HepG2 (cell line): ENCODE data around the gene NAT14. TPM values are rescaled to one million over a fixed set of nuclear protein-coding genes. Genes with fewer than 3 reads are reported as not detected.
A peak's percentile ranks its signal among the peaks of the same experiment; 100 is the strongest.

Source experiments
- CBX5 ChIP-seq: sonication (generic); formaldehyde crosslinking; IDR thresholded peaks from 2 replicates; pipeline ENCODE4 v1.4.0; 2020; ENCODE audit warnings: missing genetic modification reagents, borderline replicate concordance
- CTCF ChIP-seq: sonication (generic); formaldehyde crosslinking; IDR thresholded peaks from 2 replicates; pipeline ENCODE4 v1.5.0; 2020; ENCODE audit warnings: mild to moderate bottlenecking, missing genetic modification reagents, moderate library complexity
- FOSL2 ChIP-seq: sonication (generic); formaldehyde crosslinking; IDR thresholded peaks from 2 replicates; pipeline ENCODE4 v1.4.0; 2020; ENCODE audit warnings: missing genetic modification reagents
- GTF2F1 ChIP-seq: fragments of 150-350 bp; IDR thresholded peaks from 2 replicates; pipeline ENCODE4 v1.6.1; 2014; ENCODE audit warnings: low read length
- KLF16 ChIP-seq, 2 experiments: sonication (generic) in 1 of 2; formaldehyde crosslinking in 1 of 2; IDR thresholded peaks; 2 replicates each; pipeline versions ENCODE4 v1.6.1 to v1.8.0; 2016 to 2023; ENCODE audit warnings: missing genetic modification reagents in 2 of 2, missing compliant biosample characterization in 1 of 2
- MIXL1 ChIP-seq: IDR thresholded peaks from 2 replicates; pipeline ENCODE4 v1.6.1; 2016
- MLX ChIP-seq: IDR thresholded peaks from 2 replicates; pipeline ENCODE4 v1.6.1; 2016
- NR2C2 ChIP-seq: sonication (generic); formaldehyde crosslinking; IDR thresholded peaks from 2 replicates; pipeline ENCODE4 v1.4.0; 2020; ENCODE audit warnings: missing genetic modification reagents, mild to moderate bottlenecking, moderate library complexity, borderline replicate concordance
- RAD51 ChIP-seq: fragments of 450-650 bp; IDR thresholded peaks from 2 replicates; pipeline ENCODE4 v1.6.1; 2016; ENCODE audit warnings: borderline replicate concordance
- REL ChIP-seq: sonication (generic); formaldehyde crosslinking; conservative IDR thresholded peaks from 2 replicates; pipeline ENCODE4 v1.8.0; 2022; ENCODE audit warnings: mild to moderate bottlenecking, missing genetic modification reagents, moderate library complexity
- SMAD1 ChIP-seq: sonication (generic); formaldehyde crosslinking; IDR thresholded peaks from 2 replicates; pipeline ENCODE4 v1.4.0; 2020; ENCODE audit warnings: missing genetic modification reagents, low read depth, mild to moderate bottlenecking, borderline replicate concordance
- TEF ChIP-seq: sonication (generic); formaldehyde crosslinking; IDR thresholded peaks from 2 replicates; pipeline ENCODE4 v1.5.0; 2020; ENCODE audit warnings: missing genetic modification reagents
- U2AF1 ChIP-seq: fragments of 200-400 bp; formaldehyde crosslinking; optimal IDR thresholded peaks from 2 replicates; pipeline ENCODE3; 2017; ENCODE audit warnings: mild to moderate bottlenecking, low read depth, low read length
- ZBTB7A ChIP-seq: sonication (generic); formaldehyde crosslinking; IDR thresholded peaks from 2 replicates; pipeline ENCODE4 v1.8.0; 2022; ENCODE audit warnings: mild to moderate bottlenecking, missing genetic modification reagents
- ZMYM3 ChIP-seq: sonication (generic); formaldehyde crosslinking; IDR thresholded peaks from 2 replicates; pipeline ENCODE4 v1.5.1; 2020; ENCODE audit warnings: mild to moderate bottlenecking, missing genetic modification reagents
- ZNF552 ChIP-seq: sonication (generic); formaldehyde crosslinking; IDR thresholded peaks from 2 replicates; pipeline ENCODE4 v1.9.0; 2022; ENCODE audit warnings: missing genetic modification reagents, mild to moderate bottlenecking, borderline replicate concordance
- ZNF597 ChIP-seq: sonication (generic); formaldehyde crosslinking; IDR thresholded peaks from 2 replicates; pipeline ENCODE4 v1.5.0; 2020; ENCODE audit warnings: missing genetic modification reagents
- ZNF747 ChIP-seq: sonication (generic); formaldehyde crosslinking; IDR thresholded peaks from 2 replicates; pipeline ENCODE4 v1.8.1; 2023; ENCODE audit warnings: missing genetic modification reagents, mild to moderate bottlenecking, borderline replicate concordance
- ZNF891 ChIP-seq: sonication (generic); formaldehyde crosslinking; IDR thresholded peaks from 2 replicates; pipeline ENCODE4 v1.5.0; 2020; ENCODE audit warnings: mild to moderate bottlenecking, missing genetic modification reagents
- ZUFSP ChIP-seq: sonication (generic); formaldehyde crosslinking; IDR thresholded peaks from 2 replicates; pipeline ENCODE4 v1.9.0; 2021; ENCODE audit warnings: missing genetic modification reagents, mild to moderate bottlenecking, borderline replicate concordance
- polyA plus RNA-seq, 8 experiments: library from polyadenylated mRNA; depleted of rRNA in 3 of 8; stranded (reverse) in 7 of 8; unstranded in 1 of 8; fragments of >200 nt; fragmentation: Illumina TruSeq in 4 of 8; extraction: Trizol in 4 of 8; gene quantifications; 2 replicates each; pipeline versions ENCODE4 v1.2.1 to v1.2.3, GENCODE V29; 2011 to 2016; ENCODE audit warnings: low read depth in 4 of 8, missing spikeins in 1 of 8, mixed read lengths in 1 of 8; ENCODE audit not compliant: insufficient read depth in 1 of 8
- total RNA-seq, 5 experiments: library from RNA; depleted of rRNA; stranded (reverse); fragments of >200 nt; fragmentation: Illumina TruSeq; extraction: Trizol; gene quantifications; 2 replicates each; pipeline ENCODE4 v1.2.3, GENCODE V29; 2016; ENCODE audit warnings: low read depth in 1 of 5
- TF ChIP-seq, protein P1 (sequence below): sonication (generic); formaldehyde crosslinking; IDR thresholded peaks from 2 replicates; pipeline ENCODE4 v1.8.0; 2022; ENCODE audit warnings: missing genetic modification reagents, mild to moderate bottlenecking, moderate library complexity, borderline replicate concordance

Gene NAT14
- total and polyA plus RNA-seq, 2 of the 13 experiments (the other 11 are each of a cell fraction or from before 2014, with no cell fraction given), result 20.7 to 22.3 TPM

DNA sequence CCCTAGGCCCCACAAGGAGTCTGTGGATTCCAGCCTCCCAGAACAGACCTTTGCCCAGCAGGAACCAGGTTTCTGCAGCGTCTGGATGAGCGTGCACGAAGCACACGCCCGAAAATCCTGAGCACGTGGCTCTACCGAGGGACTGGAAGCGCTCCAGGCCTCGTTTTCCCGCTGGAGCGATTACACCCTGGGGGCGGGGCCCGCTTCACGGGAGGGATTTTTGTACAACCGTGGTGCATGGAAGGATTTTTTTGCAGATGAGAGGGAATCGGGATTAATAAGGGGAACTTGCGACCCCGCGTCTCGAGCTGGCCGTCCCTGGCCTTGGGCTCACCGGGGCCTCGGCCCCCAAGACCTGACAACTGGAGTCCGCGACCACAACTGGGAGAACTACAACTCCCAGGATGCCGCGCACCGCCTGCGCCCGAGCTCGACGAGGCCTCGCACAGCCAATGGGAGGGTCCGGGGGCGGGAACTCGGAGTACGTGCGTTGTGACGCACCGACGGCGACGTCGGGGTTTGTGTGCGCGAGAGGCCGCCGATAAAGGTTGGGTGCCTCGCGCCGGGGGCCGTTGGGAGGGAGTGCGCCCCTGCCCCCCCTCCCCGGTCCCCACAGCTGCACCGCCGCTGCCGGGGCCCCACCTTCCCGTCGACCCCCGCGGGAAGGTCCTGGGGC, 8.8 kb upstream of the NAT14 start, which contains the start of gene ZNF628 (continued):
- TF ChIP-seq, protein P1, sequence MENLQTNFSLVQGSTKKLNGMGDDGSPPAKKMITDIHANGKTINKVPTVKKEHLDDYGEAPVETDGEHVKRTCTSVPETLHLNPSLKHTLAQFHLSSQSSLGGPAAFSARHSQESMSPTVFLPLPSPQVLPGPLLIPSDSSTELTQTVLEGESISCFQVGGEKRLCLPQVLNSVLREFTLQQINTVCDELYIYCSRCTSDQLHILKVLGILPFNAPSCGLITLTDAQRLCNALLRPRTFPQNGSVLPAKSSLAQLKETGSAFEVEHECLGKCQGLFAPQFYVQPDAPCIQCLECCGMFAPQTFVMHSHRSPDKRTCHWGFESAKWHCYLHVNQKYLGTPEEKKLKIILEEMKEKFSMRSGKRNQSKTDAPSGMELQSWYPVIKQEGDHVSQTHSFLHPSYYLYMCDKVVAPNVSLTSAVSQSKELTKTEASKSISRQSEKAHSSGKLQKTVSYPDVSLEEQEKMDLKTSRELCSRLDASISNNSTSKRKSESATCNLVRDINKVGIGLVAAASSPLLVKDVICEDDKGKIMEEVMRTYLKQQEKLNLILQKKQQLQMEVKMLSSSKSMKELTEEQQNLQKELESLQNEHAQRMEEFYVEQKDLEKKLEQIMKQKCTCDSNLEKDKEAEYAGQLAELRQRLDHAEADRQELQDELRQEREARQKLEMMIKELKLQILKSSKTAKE (CRISPR knock-in tag), result no peak
- TF ChIP-seq GTF2F1, result no peak
- TF ChIP-seq CTCF, result no peak
- TF ChIP-seq U2AF1, result no peak
- TF ChIP-seq KLF16 (CRISPR knock-in tag; IDR thresholded peaks at IDR 0.05), result peak; percentile 35 to 69; a peak in 1 of 4 replicates
- peak; percentile 87; the same call in 1 of the 2 replicates for TF ChIP-seq SMAD1 (CRISPR knock-in tag)
- peak; percentile 43; the same call in 1 of the 2 replicates for TF ChIP-seq ZNF891 (CRISPR knock-in tag)
- TF ChIP-seq ZNF747 (CRISPR knock-in tag), result 0 out of 2 replicates have a peak, but pooled peaks have one; percentile 20
- TF ChIP-seq FOSL2 (CRISPR knock-in tag), result peak; percentile 51; the same call in 1 of the 2 replicates
- no peak for TF ChIP-seq ZUFSP (CRISPR knock-in tag)
- TF ChIP-seq MIXL1, result no peak
- no peak; the same call in 1 of the 2 replicates for TF ChIP-seq CBX5 (CRISPR knock-in tag)
- TF ChIP-seq RAD51, result no peak
- TF ChIP-seq NR2C2, result peak; percentile 81
- TF ChIP-seq ZBTB7A (CRISPR knock-in tag), result no peak
- TF ChIP-seq REL (CRISPR knock-in tag), result no peak
- TF ChIP-seq ZMYM3 (CRISPR knock-in tag), result no peak; the same call in 1 of the 2 replicates
- 0 out of 2 replicates have a peak, but pooled peaks have one; percentile 36 for TF ChIP-seq MLX (CRISPR knock-in tag)
- no peak for TF ChIP-seq ZNF552 (CRISPR knock-in tag)
- no peak for TF ChIP-seq ZNF597 (CRISPR knock-in tag)
- TF ChIP-seq TEF (CRISPR knock-in tag), result no peak
